ENCODE data around the gene NCR3LG1. TPM values are rescaled to one million over a fixed set of nuclear protein-coding genes. Genes with fewer than 3 reads are reported as not detected.

NCR3LG1 gene
- total and polyA plus RNA-seq, 2 of the 4 experiments (the other 2 are of a cell fraction): 1.7 to 4.1 TPM

DNA sequence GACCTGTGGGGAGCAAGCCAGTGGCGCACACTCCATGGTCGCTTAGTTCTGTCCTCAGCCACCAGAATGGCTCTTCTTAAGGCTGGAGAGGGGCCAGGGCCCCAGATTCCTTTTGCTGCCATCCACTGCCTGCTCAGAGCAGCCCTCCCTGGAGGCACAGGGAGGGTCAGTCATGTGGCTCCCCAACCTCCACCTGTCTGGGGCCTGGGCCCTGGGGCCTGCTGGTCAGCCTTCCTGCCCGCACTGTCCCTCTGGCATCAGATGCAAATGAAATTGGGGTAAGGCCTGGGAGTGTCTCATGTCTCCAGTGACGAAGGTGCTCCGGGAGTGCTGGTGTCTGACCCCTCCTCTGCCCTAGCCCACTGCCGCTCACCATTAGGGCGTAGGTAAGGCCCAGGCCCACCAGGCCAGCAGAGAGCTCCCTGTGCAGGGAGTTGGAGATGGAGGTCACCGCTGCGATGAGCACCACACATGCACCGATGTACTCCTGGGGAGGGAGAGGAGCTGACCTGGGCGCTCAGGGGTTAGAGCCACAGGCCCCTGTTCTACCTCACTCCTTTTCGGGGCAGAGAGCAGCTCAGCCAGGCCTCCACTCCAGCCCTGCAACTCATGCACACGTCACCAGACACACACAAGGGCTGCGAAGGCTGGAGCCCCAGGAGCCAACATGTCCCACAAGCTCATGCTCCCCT is 45.9 kb downstream of the NCR3LG1 start:
- no peak overlapping the region for H4K91ac ChIP-seq (ENCODE audit: insufficient read depth, low read depth, low read length)
- H3K4me3 ChIP-seq (ENCODE audit: insufficient read depth, low read depth, low read length): no peak overlapping the region
- no peaks in the 10 kb centered on the region for H4K20me1 ChIP-seq (ENCODE audit: insufficient read depth, low read length)
- no peak for DNase-seq
- H3K4me2 ChIP-seq (ENCODE audit: low read depth, low read length): no peak overlapping the region
- H3K56ac ChIP-seq (ENCODE audit: extremely low read depth, insufficient read depth, low read length): no peak overlapping the region
- no peaks in the 10 kb centered on the region for H3K79me1 ChIP-seq (ENCODE audit: low read depth in 1 of 2, low read length in 2 of 2)
- no peak overlapping the region for H3K4ac ChIP-seq (ENCODE audit: low read depth, low read length)
- H3K18ac ChIP-seq (ENCODE audit: low read depth, low read length): no peak overlapping the region
- no peak overlapping the region for H4K8ac ChIP-seq (ENCODE audit: low read depth in 2 of 2, low read length in 2 of 2)
- no peak overlapping the region for H3K14ac ChIP-seq (replicated peaks; ENCODE audit: low read depth, low read length)
- no peaks in the 10 kb centered on the region for H3K36me3 ChIP-seq (ENCODE audit: control insufficient read depth, insufficient read depth, low read length)
- H3K27ac ChIP-seq (ENCODE audit: insufficient read depth, low read length): no peak overlapping the region
- no peak overlapping the region for H2BK15ac ChIP-seq (ENCODE audit: low read depth, low read length)
- WGBS, 2 experiments (ENCODE audit: extremely low coverage in 2 of 2, insufficient read length in 1 of 2): 53% methylated on average over 3 of the region's 14 CpGs; no CpG with 5 or more reads in 1 of the 2 experiments
- TF ChIP-seq MXI1 (IDR thresholded peaks at IDR 0.05; ENCODE audit: borderline replicate concordance, low read depth, low read length): no peak
- TF ChIP-seq NFE2L2 (IDR thresholded peaks at IDR 0.05; ENCODE audit: low read depth, low read length): no peak
- TF ChIP-seq FOS (IDR thresholded peaks at IDR 0.05; ENCODE audit: low read depth, low read length): no peak
- no peak for TF ChIP-seq RAD21 (IDR thresholded peaks at IDR 0.05; ENCODE audit: low read length)
- TF ChIP-seq SMC3 (IDR thresholded peaks at IDR 0.05; ENCODE audit: low read depth, low read length): no peak
- no peak for TF ChIP-seq MAFK (IDR thresholded peaks at IDR 0.05; ENCODE audit: low read depth, low read length)
- TF ChIP-seq, protein P1, sequence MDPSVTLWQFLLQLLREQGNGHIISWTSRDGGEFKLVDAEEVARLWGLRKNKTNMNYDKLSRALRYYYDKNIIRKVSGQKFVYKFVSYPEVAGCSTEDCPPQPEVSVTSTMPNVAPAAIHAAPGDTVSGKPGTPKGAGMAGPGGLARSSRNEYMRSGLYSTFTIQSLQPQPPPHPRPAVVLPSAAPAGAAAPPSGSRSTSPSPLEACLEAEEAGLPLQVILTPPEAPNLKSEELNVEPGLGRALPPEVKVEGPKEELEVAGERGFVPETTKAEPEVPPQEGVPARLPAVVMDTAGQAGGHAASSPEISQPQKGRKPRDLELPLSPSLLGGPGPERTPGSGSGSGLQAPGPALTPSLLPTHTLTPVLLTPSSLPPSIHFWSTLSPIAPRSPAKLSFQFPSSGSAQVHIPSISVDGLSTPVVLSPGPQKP (IDR thresholded peaks at IDR 0.05; ENCODE audit: borderline replicate concordance, low read depth, low read length): no peak
- TF ChIP-seq CHD1 (IDR thresholded peaks at IDR 0.05; ENCODE audit: low read depth, low read length): no peak
- TF ChIP-seq MAZ (IDR thresholded peaks at IDR 0.05; ENCODE audit: borderline replicate concordance, low read depth, low read length): no peak
- no peak for TF ChIP-seq CEBPB (IDR thresholded peaks at IDR 0.05; ENCODE audit: low read depth, low read length)
- TF ChIP-seq, protein P2, sequence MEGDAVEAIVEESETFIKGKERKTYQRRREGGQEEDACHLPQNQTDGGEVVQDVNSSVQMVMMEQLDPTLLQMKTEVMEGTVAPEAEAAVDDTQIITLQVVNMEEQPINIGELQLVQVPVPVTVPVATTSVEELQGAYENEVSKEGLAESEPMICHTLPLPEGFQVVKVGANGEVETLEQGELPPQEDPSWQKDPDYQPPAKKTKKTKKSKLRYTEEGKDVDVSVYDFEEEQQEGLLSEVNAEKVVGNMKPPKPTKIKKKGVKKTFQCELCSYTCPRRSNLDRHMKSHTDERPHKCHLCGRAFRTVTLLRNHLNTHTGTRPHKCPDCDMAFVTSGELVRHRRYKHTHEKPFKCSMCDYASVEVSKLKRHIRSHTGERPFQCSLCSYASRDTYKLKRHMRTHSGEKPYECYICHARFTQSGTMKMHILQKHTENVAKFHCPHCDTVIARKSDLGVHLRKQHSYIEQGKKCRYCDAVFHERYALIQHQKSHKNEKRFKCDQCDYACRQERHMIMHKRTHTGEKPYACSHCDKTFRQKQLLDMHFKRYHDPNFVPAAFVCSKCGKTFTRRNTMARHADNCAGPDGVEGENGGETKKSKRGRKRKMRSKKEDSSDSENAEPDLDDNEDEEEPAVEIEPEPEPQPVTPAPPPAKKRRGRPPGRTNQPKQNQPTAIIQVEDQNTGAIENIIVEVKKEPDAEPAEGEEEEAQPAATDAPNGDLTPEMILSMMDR (conservative IDR thresholded peaks at IDR 0.05; ENCODE audit: low read depth, low read length): no peak
- TF ChIP-seq, protein P3, sequence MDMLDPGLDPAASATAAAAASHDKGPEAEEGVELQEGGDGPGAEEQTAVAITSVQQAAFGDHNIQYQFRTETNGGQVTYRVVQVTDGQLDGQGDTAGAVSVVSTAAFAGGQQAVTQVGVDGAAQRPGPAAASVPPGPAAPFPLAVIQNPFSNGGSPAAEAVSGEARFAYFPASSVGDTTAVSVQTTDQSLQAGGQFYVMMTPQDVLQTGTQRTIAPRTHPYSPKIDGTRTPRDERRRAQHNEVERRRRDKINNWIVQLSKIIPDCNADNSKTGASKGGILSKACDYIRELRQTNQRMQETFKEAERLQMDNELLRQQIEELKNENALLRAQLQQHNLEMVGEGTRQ (IDR thresholded peaks at IDR 0.05; ENCODE audit: low read depth, low read length): no peak
- no peak for TF ChIP-seq RFX5 (IDR thresholded peaks at IDR 0.05; ENCODE audit: low read depth, low read length)
- TF ChIP-seq BHLHE40 (IDR thresholded peaks at IDR 0.05; ENCODE audit: low read depth, low read length): no peak
- no peak for TF ChIP-seq POLR2A (IDR thresholded peaks at IDR 0.05; ENCODE audit: low read depth, low read length)
- no peak for TF ChIP-seq RCOR1 (IDR thresholded peaks at IDR 0.05; ENCODE audit: insufficient replicate concordance, low read length)
- in situ Hi-C loops (cut with MboI; ENCODE audit: low sequenced_read_pairs): no loop called here
- H4K5ac ChIP-seq (ENCODE audit: low read depth, low read length): no peak overlapping the region
- H3K9me1 ChIP-seq (ENCODE audit: insufficient read depth, low read length): no peaks in the 10 kb centered on the region
- no peaks in the 10 kb centered on the region for H3K4me1 ChIP-seq (ENCODE audit: control insufficient read depth, insufficient read depth, low read length)
- no peak overlapping the region for H2AFZ ChIP-seq (replicated peaks; ENCODE audit: low read length, poor library complexity)
- no peak overlapping the region for H2BK120ac ChIP-seq (ENCODE audit: low read depth, low read length)
- no peak overlapping the region for H3K23ac ChIP-seq (ENCODE audit: low read depth, low read length)
- ChIA-PET POLR2A (ENCODE audit: unreplicated experiment) (no interaction called here), CTCF (no interaction called here)
- dilution Hi-C loops (cut with HindIII; ENCODE audit: low sequenced_read_pairs, unreplicated experiment): no loop called here
- no peak overlapping the region for H2BK5ac ChIP-seq (ENCODE audit: low read depth, low read length, poor library complexity, severe bottlenecking)
- H3K9me3 ChIP-seq (ENCODE audit: control insufficient read depth, insufficient read depth, low read length): no peaks in the 10 kb centered on the region
- no peak overlapping the region for H2AK5ac ChIP-seq (ENCODE audit: low read depth, low read length)
- no peak overlapping the region for H2BK20ac ChIP-seq (ENCODE audit: low read depth, low read length)
- no peak overlapping the region for H2AK9ac ChIP-seq (replicated peaks; ENCODE audit: low read depth, low read length, poor library complexity)
- H3K27me3 ChIP-seq (ENCODE audit: control insufficient read depth, insufficient read depth, low read length): peaks cover 6% of the 10 kb centered on the region; the same call in 1 of the 2 replicates
- intact Hi-C loops (cut with micrococcal nuclease): no loop called here
- H3K9ac ChIP-seq (ENCODE audit: low read depth, low read length): no peak overlapping the region
- ATAC-seq (ENCODE audit: low read depth): no peak
- BruUV-seq (replicated peaks): no TSS peak
